Germinal center (tissue), 1 donor: ENCODE data around the gene TNK1.

Source experiments
- DNase-seq: peaks from one replicate; pipeline ENCODE4 v3.0.0; 2012; ENCODE audit warnings: mixed read lengths, low spot score

The TNK1 gene

DNA sequence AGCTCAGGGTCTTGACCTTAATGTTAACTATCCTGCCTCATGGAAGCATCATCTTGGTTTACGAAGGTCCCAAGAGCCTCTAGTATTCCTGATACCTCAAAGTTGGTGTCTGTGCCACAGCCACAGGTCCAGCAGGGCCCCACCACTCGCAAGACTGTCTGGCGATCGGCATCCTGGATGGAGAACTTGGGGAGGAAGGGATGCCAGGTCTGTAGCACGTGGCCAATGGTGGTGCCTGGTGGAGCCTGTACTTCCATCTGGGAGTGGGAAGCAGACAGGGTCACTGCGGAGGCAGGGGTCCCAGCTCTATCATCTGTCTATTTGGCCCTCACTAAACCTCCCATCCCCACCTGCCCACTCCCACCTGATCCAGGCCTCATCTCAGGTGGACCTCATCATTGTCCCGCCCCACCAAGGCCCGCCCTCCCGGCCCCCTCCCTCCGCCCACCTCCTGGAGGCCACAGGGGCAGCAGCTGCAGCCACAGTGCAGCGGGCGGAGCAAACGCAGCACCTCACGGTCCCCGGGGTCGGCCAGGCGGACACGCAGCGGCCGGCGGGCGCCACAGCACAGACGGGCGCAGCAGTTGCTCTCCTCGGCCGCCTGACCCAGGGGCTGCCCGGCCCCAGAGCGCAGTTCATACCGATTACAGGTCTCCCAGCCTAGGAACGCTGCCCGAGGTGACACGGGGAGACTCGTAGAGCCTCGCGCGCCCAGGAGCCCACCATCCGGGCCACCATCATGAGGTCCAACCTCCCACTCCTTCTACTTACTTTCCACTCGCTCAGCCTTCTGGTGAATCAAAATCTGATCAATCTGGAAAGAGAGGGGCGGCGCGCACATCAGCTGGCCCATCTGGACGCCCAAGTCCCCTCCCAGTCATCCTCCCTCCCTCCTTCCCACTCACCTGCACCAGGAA lies 12.1 kb downstream of the TNK1 start:
- no peak for DNase-seq

DNA sequence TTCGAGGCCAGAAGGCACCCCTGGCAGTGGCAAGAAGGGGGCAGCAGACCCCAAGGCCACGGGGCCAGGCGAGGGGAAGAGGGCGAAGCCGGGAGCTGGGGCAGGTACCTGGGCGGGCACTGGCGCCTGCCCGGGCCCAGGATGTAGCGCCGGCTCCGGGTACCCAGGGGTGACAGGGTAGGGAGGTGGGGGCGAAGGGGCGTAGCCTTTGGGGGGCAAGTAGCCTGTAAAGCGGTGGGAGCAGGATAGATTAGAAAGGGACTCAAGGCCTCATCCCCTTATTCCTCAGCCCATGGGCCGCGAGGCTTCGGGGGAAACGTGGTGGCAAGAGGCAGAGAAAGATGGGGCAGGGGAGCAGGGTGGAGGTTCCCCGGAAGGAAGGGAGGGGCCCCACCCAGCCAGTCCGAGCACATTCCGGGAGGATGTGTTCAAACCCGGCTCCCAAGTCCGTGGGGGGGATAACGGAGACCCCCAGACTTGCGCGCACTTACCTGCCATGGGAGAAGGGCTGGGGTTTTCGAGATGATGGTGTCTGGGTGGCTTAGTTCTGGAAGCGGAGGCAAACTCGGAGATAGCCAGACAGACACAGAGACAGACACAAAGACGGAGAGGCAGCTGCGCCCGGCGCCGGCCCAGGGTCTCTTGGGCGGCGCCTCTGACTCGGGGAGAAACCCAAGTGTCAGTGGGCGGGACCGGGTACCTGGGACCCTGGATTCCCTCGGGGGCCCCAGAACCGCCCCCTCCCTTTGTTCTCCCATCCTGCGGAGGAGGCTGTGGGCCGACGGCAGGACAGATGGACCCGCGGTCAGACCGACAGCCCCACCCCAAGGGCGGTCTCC lies 12.9 kb downstream of the TNK1 start:
- DNase-seq = peak; percentile 49

DNA sequence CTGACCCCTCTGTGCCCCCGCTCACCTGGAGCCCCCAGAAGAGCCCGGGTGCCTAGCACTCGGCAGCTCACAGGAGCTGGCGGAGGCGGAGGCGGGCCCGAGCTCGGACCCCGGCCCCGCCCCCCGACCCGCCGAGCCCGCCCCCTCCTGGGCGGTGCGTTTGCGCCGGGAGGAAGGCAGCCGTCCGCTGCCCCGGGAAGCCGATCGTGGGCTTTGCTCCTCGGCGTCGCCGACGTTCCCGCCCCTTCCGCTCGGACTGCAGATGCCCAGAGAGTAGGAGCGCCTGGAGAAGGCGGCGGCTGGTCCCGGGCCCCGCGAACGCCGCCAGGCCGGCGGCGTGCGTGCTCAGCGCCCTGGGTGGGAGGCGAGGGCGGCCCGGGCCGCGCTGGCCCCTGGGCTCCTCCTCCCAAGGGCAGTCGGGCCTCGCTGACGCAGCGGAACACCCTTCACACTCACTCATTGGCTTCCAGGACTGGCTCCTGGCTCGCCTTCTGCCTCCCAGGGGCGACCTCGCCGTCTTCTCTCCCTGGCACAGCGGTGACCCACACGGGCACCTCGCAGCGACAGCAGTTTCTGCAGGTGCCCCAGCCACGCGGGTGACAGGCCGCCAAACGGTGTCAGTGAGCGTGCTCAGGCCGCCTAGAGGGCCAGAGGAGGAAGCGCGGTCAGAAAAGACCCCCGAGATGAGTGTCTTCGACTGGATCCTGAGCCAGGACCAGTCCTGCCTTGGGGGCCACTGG lies 13.7 kb downstream of the TNK1 start, which contains the start of gene PLSCR3:
Gene PLSCR3 (minus strand): TSS at position 74 of the 740 bp plus-strand sequence. CDS start 415 bp downstream, outside the sequence.
- peak; percentile 94 for DNase-seq

DNA sequence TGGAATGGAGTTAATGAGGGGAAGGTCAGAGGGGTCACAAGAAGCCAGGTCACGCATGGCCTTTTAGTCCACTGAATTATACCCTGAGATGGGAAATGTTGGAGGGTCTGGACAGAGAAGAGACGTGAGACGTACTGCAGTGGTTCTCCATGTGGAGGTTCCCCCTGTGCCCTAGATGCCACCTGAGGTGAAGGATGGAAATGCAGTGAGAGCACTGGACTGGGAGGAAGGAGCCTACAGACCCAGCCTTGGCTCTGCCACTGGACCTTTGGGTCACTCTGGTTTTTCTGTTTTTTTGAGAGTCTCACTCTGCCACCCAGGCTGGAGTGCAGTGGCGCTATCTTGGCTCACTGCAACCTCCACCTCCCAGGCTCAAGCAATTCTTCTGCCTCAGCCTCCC lies 15.3 kb downstream of the TNK1 start:
- no peak for DNase-seq

DNA sequence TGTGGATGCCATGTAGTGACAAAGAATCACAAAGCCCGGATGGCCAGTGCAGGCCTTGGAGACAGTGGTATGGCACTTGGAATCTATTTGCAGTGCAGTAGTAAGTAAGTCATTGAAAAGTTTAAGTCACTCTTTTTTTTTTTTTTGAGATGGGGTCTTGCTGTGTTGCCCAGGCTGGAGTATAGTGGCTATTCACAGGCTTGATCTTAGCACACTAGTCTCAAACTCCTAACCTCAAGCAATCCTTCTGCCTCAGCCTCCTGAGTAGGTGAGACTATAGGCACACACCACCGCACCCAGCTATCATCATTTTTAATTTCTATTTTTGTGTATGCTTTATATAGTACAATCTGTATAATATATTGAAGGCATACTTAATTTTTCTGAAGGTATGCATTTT lies 17.7 kb downstream of the TNK1 start:
- no peak for DNase-seq

DNA sequence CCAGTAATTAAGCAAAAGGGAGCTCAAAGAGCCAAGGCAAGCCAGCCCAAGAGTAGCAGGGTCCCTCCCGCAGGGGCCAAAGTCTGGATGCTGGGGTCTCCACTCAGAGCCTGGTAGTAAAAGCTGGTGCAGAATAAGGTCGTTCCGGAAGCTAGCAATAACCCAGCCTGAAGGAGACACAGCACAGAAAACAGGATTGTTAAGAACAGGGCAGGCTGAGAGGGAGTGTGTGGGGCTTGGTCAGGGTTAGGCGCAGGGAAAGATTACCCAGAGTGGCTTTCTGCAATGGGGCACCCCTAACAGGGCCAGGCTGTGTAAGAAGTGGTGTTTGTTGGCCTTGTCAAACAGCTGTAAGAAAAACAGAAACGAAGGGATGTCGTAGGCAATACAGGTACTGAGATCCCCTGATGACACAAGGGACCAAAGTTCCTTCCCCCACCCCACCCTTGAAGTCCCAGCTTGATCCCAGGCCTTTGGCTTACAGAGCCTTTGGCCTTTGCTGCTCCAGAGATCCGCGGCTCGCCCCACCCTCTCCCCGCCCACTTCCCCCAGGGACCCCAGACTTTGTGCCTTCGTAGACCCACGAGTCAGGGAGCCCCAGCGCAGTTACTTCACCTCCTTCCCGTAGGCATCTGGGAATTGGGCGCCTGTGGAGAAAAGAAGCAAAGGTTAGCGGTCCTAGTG lies 22.3 kb downstream of the TNK1 start:
- peak; percentile 34 for DNase-seq

DNA sequence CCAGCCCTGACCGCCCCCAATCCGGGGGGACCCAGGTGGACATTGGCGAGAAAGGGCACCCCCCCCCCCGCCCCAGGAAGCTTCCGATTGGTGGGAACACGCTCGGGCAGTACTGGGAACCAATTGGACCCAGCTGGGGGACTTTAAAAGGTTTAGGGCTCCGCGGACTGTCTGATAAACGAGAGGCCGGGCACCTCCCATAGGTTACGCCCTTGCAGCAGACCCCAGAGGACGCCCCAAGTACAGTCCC lies 22.8 kb downstream of the TNK1 start:
- DNase-seq = no peak

DNA sequence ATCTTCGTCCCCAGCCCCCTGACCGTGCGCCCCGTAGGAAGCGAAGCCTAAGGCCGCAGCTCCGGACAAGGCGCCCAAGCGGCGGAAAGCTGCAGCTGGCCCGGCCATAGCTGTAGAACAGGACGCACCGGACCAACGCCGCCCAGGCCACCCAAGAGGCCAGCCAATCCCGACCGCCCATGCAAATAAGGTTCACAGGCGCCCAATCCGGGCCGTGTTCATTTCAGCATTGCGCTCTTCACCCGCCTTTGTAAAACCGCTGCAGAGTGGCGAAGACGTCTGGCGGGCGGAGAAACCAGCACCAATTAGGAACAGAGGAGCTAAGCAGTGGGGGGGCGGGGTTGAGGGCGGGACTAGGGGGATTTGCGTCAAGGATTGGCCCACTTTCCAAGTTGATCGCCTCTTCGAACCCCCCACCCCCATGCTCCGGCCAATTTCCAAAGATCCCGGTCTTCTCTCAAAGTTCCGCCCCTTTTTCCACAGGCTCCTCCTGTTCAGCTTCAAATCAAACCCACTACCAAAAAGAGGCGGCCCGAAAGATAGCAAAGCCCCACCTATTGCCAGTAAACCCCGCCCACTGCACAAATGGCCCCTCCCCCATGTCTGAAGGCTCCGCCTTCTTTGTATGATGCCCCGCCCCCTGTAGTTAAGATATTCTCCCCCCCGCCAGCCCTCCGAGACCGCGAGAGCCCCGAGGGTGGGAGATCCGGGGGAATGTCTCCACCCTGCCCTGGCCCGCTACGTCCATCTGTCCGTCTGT lies 23.3 kb downstream of the TNK1 start, which contains the start of gene TMEM256:
Gene TMEM256 (minus strand): TSS at position 121 of the 760 bp plus-strand sequence. CDS start 13 bp downstream, at position 108.
- peak; percentile 97 for DNase-seq

DNA sequence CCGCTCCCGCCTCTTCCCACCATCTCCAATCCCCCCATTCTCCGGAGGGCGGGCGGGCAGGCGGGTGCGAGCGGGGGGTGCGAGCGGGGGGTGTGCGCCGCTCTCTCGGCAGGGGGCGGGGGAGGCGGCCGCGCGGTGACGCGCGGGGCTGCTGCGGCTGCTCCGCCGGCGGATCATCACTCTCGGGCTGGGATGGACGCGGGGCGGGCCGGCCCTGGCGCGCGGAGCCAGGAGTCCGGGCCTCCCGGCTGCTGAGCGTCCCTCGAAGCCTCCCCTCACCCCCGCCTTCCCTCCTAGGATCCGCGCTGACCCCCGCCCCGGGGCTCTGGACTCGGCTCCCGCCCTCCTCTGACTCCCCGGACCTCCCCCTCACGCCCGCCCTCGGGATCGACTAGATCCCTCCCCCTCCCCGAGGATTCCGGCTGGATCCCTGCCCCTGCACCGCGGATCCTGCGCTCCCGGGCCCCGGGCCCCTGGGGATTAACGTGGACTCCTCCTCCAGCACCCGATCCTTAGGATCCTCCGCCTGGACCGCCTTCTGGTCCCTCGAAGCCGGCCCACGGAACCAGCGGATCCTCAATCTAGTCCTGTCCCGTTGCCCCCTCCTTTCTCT lies 24.0 kb downstream of the TNK1 start:
- DNase-seq = no peak

DNA sequence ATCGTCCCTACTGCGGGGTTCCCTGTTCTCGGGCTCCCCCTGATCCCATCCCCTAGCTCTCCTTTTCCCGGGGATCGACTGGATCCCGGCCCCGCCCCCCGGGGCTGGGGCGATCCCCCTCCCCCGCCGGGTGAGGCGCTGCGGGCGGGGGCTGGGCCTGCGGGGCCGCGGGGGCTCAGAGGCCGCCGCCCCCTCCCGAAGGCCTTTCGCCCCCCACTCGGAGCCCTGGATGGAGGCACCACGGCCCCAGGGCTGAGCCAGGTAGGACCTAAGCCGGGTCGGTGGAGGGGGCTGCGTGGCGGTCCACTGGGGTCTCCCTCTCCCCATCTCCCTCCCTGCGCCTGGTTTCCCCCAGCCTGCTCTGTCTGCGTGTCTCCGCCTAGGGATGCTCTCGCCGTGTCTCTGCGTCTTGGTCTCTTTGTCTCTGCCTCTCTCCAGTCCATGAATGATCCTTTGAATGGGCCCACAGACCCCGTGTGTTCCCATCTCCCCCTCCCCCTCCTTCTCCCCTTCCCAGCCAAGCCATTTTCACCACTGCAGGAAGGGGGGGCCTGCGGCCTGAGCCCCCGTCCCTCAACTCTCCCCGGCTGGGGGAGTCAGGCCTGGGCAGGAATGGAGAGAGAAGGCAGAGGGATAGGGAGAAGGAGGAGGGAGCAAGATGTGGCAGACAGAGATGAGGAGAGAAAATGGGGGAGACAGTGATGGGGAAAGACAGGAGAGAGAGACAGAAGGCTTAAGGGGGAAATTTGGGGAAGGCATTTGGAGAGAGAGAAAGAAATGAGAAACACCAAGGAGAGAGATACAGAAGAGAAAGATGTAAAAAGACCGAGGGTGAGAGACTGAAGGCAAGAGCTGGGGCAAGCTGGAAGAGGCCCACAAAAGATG lies 24.7 kb downstream of the TNK1 start:
- DNase-seq = no peak

DNA sequence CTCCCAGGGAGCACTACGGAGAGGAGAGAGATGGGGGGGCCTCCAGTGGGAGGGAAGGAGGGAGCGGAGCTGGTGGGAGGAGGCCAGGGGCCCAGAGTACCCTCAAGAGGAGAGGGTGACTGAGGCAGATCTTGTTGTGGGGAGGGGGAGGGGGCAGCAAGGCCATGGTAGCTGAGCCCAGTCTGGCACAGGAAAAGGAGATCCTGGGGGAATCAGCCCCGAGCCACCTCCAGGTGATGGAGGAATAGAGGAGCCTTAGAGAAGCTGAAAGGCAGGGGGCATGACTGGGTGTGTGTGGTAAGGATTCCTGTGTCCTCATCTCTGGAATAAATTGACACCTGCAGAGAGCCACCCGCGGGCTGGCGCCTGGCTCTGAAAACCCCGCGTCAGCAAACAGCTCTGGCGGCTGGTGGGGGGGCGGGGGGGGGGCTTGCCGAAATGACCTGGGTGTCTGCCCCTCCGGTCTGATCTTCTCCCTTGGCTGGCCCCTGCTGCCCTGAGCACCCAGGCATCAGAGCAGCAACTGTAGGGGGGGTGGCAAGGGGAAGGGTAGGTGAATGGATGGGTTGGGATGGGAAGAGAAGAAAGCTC lies 25.4 kb downstream of the TNK1 start:
- DNase-seq = no peak

DNA sequence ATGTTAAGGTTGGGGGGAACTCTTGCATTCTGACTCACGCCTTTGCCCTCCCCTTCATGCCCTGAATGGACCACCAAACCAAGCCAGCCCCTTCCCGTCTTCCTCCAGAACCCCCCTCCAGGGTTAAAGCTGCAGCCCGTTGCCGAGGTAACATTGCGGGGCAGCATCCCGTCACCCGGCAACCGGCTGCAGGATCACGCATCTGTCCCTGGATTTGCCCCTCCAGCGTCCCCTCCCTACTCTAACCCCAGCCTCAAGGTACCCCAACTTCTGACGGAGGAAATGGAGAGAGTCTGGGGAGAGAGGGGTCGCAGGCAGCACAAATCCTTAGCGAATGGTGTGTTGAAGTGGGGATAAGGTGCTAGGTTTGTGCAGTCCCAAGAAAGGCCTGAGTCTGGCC lies 26.2 kb downstream of the TNK1 start:
- no peak for DNase-seq

DNA sequence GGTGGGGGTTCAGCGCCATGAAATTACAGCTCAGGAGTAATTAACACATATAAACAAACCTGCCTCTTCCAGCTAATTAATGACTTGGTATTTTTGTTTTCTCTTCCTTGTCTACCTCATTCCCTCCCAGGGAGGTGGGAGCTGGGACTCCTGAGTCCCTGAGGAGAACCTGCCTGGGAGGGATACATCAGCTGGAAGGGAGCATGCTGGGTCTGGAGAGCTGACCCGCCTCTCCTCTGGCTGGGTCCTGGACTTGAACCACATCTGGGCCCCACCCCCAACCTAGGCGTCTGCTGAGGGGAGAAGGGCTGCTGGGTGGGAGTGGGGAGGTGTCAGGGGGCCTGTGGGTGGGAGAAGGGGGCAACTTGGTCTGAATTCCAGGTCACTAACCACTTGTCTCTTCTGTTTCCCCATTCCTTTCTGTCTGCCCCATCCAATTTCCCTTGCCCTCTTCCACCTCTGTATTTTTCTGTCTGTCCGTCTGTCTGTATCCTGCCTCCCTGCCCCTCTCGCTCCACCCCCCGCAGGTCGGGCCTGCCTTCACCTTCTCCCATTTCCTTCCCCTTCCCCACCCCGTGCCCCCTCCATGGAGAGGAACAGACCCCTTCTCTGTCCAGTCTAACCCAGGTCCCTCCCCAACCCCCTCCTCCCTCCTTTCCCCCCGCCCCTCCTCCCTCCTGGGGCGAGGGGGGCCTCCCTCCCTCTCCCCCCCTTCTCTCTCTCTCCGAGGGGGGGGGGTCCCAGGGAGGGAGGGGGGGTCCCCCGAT lies 26.8 kb downstream of the TNK1 start, which contains the start of gene NLGN2:
Gene NLGN2 (plus strand): TSS at position 361 of the 767 bp plus-strand sequence. CDS start 411 bp downstream, outside the sequence.
- DNase-seq = no peak

DNA sequence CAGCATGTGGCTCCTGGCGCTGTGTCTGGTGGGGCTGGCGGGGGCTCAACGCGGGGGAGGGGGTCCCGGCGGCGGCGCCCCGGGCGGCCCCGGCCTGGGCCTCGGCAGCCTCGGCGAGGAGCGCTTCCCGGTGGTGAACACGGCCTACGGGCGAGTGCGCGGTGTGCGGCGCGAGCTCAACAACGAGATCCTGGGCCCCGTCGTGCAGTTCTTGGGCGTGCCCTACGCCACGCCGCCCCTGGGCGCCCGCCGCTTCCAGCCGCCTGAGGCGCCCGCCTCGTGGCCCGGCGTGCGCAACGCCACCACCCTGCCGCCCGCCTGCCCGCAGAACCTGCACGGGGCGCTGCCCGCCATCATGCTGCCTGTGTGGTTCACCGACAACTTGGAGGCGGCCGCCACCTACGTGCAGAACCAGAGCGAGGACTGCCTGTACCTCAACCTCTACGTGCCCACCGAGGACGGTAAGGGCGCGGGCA lies 27.4 kb downstream of the TNK1 start:
- no peak for DNase-seq

DNA sequence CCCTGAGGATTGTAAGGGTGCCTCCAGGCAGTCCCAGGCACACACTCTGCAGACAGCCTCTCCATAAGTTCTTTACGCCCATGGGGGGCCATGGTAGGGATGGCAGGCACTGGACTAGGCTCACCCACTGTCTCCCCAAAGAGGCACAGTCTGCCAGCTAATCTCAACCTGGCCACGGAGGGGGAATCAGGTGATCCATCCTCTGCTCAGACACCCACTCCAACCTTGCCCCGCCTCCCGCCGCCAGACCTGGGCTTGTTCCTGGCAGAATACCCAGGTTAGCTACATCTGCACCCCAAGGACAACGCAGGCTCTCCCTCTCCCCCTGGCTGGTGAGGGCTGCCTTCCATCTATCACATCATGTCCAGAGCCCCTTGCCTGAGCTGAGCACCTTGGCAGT lies 28.0 kb downstream of the TNK1 start:
- no peak for DNase-seq

DNA sequence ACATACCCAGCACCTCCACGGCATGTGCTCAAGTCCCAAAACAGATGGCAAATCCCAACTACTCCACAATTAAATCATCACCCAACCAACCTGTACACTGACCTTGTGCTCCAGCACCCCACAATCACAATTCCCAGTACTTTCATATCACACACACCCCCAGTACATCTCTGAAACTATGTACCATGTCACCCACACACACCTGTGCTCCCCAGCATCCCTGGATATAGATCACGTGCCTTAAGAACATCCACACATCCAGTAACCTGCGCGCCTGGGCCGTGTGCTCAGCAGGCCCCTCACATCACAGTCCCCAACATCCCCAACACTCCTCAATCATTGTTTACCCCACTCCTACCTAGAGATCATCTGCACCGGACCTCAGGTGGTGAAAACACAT lies 28.8 kb downstream of the TNK1 start:
- DNase-seq = no peak

DNA sequence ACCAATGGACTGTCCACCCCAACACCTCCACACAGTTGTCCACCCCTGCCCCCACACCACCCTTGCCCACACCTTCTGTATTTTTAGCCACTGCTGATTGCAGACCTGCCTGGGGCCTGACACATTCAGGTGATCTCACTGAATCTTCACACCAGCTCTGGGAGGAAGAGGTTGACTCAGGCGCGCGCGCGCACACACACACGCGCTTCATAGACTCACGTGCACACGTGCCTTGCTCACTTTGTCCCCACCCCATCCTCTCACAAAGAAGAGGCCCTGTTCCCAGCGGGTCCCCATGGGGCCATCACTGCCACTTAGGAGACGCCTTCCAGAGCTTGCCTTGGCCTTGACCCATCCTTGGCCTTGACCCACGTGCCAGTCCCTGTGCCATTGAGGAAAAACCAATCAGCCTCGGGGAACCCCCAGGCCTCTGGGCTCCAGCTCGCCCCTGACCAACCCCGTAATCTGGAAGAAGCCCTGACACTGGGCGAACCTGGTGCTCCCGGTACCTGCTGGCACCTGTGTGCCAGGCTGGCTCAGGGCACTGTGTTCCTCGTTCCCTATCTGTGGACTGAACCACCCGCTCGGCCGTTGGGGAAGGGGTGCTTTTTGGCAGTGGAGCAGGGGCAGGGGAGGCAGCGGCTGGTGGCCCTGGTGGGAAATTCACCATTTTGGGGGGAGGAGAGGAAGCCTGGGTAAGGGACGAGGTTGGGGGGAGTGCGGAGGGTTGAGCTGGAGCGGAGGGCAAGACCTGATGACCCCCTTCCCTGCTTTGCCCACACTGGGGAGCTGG lies 29.9 kb downstream of the TNK1 start:
- DNase-seq = no peak
